Measurements from ENCODE around the gene RNASEH2C. TPM values are rescaled to one million over a fixed set of nuclear protein-coding genes. Genes with fewer than 3 reads are reported as not detected.

RNASEH2C gene
- total and polyA plus RNA-seq, 2 of the 4 experiments (the other 2 are of a cell fraction), result 34.8 to 40.0 TPM

- dilution Hi-C loops (cut with HindIII; ENCODE audit: low sequenced_read_pairs, unreplicated experiment), result no loop called here
- no peaks in the 10 kb centered on the region for H3K27me3 ChIP-seq (ENCODE audit: control insufficient read depth, insufficient read depth, low read length)
- peak overlapping the region; percentile 63; the same call in 1 of the 2 replicates for H3K56ac ChIP-seq (ENCODE audit: extremely low read depth, insufficient read depth, low read length)
- H2BK120ac ChIP-seq (ENCODE audit: low read depth, low read length), result no peak overlapping the region
- peak overlapping the region; percentile 100 for H2AFZ ChIP-seq (replicated peaks; ENCODE audit: low read length, poor library complexity)
- DNase-seq (peak; percentile 36), ATAC-seq (ENCODE audit: low read depth) (peak; percentile 45)
- peak overlapping the region; percentile 75; the same call in 1 of the 2 replicates for H3K4ac ChIP-seq (ENCODE audit: low read depth, low read length)
- intact Hi-C loops (cut with micrococcal nuclease), result loop anchor here (1.0 kb wide), 1 partner anchor 8 kb away; the partner anchor contains the start of gene KAT5
- no peak overlapping the region for H4K5ac ChIP-seq (ENCODE audit: low read depth, low read length)
- H3K9me3 ChIP-seq (ENCODE audit: control insufficient read depth, insufficient read depth, low read length), result no peaks in the 10 kb centered on the region
- in situ Hi-C loops (cut with MboI; ENCODE audit: low sequenced_read_pairs), result loop anchor here (10.0 kb wide), 1 partner anchor 265 kb away; no protein-coding TSS in a partner anchor
- peak overlapping the region; percentile 84; the same call in 1 of the 2 replicates for H3K23ac ChIP-seq (ENCODE audit: low read depth, low read length)
- no peak for TF ChIP-seq MAFK (IDR thresholded peaks at IDR 0.05; ENCODE audit: low read depth, low read length)
- TF ChIP-seq FOS (IDR thresholded peaks at IDR 0.05; ENCODE audit: low read depth, low read length), result no peak
- no peak for TF ChIP-seq RCOR1 (IDR thresholded peaks at IDR 0.05; ENCODE audit: insufficient replicate concordance, low read length)
- TF ChIP-seq MAZ (IDR thresholded peaks at IDR 0.05; ENCODE audit: borderline replicate concordance, low read depth, low read length), result no peak; the same call in 1 of the 2 replicates
- TF ChIP-seq MXI1 (IDR thresholded peaks at IDR 0.05; ENCODE audit: borderline replicate concordance, low read depth, low read length), result no peak
- no peak for TF ChIP-seq SMC3 (IDR thresholded peaks at IDR 0.05; ENCODE audit: low read depth, low read length)
- TF ChIP-seq RFX5 (IDR thresholded peaks at IDR 0.05; ENCODE audit: low read depth, low read length), result no peak
- no peak for TF ChIP-seq CTCF (conservative IDR thresholded peaks at IDR 0.05; ENCODE audit: low read depth, low read length)
- no peak for TF ChIP-seq USF2 (IDR thresholded peaks at IDR 0.05; ENCODE audit: low read depth, low read length)
- no peak for TF ChIP-seq CHD1 (IDR thresholded peaks at IDR 0.05; ENCODE audit: low read depth, low read length)
- TF ChIP-seq BHLHE40 (IDR thresholded peaks at IDR 0.05; ENCODE audit: low read depth, low read length), result no peak
- no peak for TF ChIP-seq ELK1 (IDR thresholded peaks at IDR 0.05; ENCODE audit: borderline replicate concordance, low read depth, low read length)
- TF ChIP-seq POLR2A (IDR thresholded peaks at IDR 0.05; ENCODE audit: low read depth, low read length), result no peak
- no peak for TF ChIP-seq CEBPB (IDR thresholded peaks at IDR 0.05; ENCODE audit: low read depth, low read length)
- no peak for TF ChIP-seq NFE2L2 (IDR thresholded peaks at IDR 0.05; ENCODE audit: low read depth, low read length)
- peak overlapping the region; percentile 46 to 81; a peak in 2 of 4 replicates for H4K8ac ChIP-seq (ENCODE audit: low read depth in 2 of 2, low read length in 2 of 2)
- peak overlapping the region; percentile 75 for H3K4me3 ChIP-seq (ENCODE audit: insufficient read depth, low read depth, low read length)
- peaks cover 6% of the 10 kb centered on the region; the same call in 1 of the 2 replicates for H3K4me1 ChIP-seq (ENCODE audit: control insufficient read depth, insufficient read depth, low read length)
- peak overlapping the region; percentile 95 for H3K27ac ChIP-seq (ENCODE audit: insufficient read depth, low read length)
- no TSS peak for BruUV-seq (replicated peaks)
- no peak overlapping the region for H2BK15ac ChIP-seq (ENCODE audit: low read depth, low read length)
- ChIA-PET CTCF (interaction anchor here (0.5 to 2.2 kb wide), 3 partner anchors 60 to 270 kb away, joined by 3 to 8 read pairs (median 7); no protein-coding TSS in a partner anchor), POLR2A (ENCODE audit: unreplicated experiment) (no interaction called here)
- H3K9ac ChIP-seq (ENCODE audit: low read depth, low read length), result peak overlapping the region; percentile 85
- no peak overlapping the region for H2BK20ac ChIP-seq (ENCODE audit: low read depth, low read length)
- H3K36me3 ChIP-seq (ENCODE audit: control insufficient read depth, insufficient read depth, low read length), result peaks cover 37% of the 10 kb centered on the region
- peak overlapping the region; percentile 62 for H3K14ac ChIP-seq (replicated peaks; ENCODE audit: low read depth, low read length)
- peak overlapping the region; percentile 95 for H2AK9ac ChIP-seq (replicated peaks; ENCODE audit: low read depth, low read length, poor library complexity)
- H4K20me1 ChIP-seq (ENCODE audit: insufficient read depth, low read length), result peaks cover 26% of the 10 kb centered on the region
- peak overlapping the region; percentile 37 for H2BK5ac ChIP-seq (ENCODE audit: low read depth, low read length, poor library complexity, severe bottlenecking)
- H3K4me2 ChIP-seq (ENCODE audit: low read depth, low read length), result peak overlapping the region; percentile 82
- no peak overlapping the region for H3K18ac ChIP-seq (ENCODE audit: low read depth, low read length)
- H2AK5ac ChIP-seq (ENCODE audit: low read depth, low read length), result 0 out of 2 replicates have a peak overlapping the region, but pooled peaks have one; percentile 89
- peaks cover 14 to 46% of the 10 kb centered on the region in 2 experiments; a peak in 3 of 4 replicates for H3K79me1 ChIP-seq (ENCODE audit: low read depth in 1 of 2, low read length in 2 of 2)
- no peak overlapping the region; the same call in 1 of the 2 replicates for H4K91ac ChIP-seq (ENCODE audit: insufficient read depth, low read depth, low read length)
- WGBS, 2 experiments (ENCODE audit: extremely low coverage in 2 of 2, insufficient read length in 1 of 2), result 2% methylated on average over 13 of the region's 17 CpGs; no CpG with 5 or more reads in 1 of the 2 experiments
- H3K9me1 ChIP-seq (ENCODE audit: insufficient read depth, low read length), result peaks cover 5% of the 10 kb centered on the region; the same call in 1 of the 2 replicates
Measured at GRCh38 chr11:65719871-65720210, 757 bp downstream of the RNASEH2C start.

Measured in IMR-90 (cell line).